Measurements from ENCODE around the gene RBM5.

The RBM5 gene

DNA sequence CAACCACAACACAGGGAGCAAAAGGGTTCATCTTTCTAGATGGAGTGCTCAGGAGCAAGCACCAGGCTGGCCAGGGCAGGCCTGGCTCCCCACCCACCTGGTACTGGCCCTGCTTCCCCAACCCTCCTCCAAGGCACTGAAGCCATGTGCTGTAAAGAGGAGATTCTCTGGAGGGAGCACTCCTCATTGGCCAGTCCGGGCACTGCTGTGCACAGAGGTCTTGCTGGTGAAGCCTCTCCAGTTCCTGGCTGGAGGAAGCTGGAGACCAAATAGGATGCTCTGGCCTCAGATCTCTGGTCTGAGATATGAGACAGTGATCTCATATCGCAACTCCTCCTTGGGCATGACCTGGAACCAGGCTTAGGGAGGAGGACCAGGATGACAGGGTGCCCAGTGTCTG is 58.7 kb downstream of the RBM5 start:
- no peak overlapping the region for H3K4me3 ChIP-seq (ENCODE audit: severe bottlenecking)
- TF ChIP-seq, protein P1, sequence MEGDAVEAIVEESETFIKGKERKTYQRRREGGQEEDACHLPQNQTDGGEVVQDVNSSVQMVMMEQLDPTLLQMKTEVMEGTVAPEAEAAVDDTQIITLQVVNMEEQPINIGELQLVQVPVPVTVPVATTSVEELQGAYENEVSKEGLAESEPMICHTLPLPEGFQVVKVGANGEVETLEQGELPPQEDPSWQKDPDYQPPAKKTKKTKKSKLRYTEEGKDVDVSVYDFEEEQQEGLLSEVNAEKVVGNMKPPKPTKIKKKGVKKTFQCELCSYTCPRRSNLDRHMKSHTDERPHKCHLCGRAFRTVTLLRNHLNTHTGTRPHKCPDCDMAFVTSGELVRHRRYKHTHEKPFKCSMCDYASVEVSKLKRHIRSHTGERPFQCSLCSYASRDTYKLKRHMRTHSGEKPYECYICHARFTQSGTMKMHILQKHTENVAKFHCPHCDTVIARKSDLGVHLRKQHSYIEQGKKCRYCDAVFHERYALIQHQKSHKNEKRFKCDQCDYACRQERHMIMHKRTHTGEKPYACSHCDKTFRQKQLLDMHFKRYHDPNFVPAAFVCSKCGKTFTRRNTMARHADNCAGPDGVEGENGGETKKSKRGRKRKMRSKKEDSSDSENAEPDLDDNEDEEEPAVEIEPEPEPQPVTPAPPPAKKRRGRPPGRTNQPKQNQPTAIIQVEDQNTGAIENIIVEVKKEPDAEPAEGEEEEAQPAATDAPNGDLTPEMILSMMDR (IDR thresholded peaks at IDR 0.05; ENCODE audit: poor library complexity, severe bottlenecking) = no peak
- H3K27ac ChIP-seq (ENCODE audit: poor library complexity, severe bottlenecking) = no peak overlapping the region
- DNase-seq (ENCODE audit: low spot score) = no peak
- no peaks in the 10 kb centered on the region for H3K9me3 ChIP-seq (ENCODE audit: severe bottlenecking)
- H3K4me1 ChIP-seq (ENCODE audit: insufficient read depth, poor library complexity, severe bottlenecking) = peaks cover 36% of the 10 kb centered on the region
- ATAC-seq (ENCODE audit: low read depth) = no peak
- H3K27me3 ChIP-seq (ENCODE audit: insufficient read depth, poor library complexity, severe bottlenecking) = no peaks in the 10 kb centered on the region
- no peaks in the 10 kb centered on the region for H3K36me3 ChIP-seq (ENCODE audit: low read depth)

DNA sequence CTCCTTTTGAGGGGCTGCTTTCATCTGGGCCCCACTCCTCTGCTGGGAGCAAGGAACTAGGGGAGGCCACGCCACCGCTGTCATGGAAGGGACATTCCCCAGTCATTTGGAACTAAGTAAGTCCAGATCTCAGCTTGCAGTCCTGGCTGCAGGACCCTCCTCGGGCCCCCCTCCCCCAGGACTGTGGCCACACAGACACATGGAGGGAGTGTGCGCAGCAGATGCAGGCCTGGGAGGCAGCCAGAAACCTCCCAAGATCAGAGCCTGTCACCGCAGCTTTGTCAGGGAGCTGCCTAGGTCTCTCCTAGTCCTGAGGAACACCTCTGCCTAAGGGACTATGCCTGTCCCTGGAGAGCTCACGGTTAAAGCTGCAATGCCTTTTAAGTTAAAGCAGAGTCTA is 59.1 kb downstream of the RBM5 start:
- ATAC-seq (ENCODE audit: low read depth) (no peak), DNase-seq (ENCODE audit: low spot score) (no peak)
- H3K27ac ChIP-seq (ENCODE audit: poor library complexity, severe bottlenecking) = no peak overlapping the region
- H3K27me3 ChIP-seq (ENCODE audit: insufficient read depth, poor library complexity, severe bottlenecking) = no peaks in the 10 kb centered on the region
- TF ChIP-seq, protein P1 (IDR thresholded peaks at IDR 0.05; ENCODE audit: poor library complexity, severe bottlenecking) = no peak
- peaks cover 37% of the 10 kb centered on the region for H3K4me1 ChIP-seq (ENCODE audit: insufficient read depth, poor library complexity, severe bottlenecking)
- no peaks in the 10 kb centered on the region for H3K36me3 ChIP-seq (ENCODE audit: low read depth)
- H3K9me3 ChIP-seq (ENCODE audit: severe bottlenecking) = no peaks in the 10 kb centered on the region
- H3K4me3 ChIP-seq (ENCODE audit: severe bottlenecking) = no peak overlapping the region

DNA sequence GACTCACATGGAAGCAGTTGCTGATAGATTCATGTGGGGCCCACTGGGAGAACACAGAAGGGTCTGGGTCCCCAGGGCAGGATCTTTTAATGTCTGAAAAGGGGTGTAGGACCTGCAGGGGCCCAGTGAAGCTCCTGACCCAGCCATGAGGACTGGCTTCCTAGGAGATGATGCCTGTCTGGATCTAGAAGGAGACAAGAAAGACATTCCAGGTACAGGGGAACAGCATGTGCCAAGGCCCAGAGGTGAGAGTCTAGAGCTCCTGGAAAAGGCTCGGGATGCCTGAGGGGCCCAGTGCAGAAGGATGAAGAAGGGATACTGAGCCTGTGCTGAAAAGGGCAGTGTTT is 61.7 kb downstream of the RBM5 start:
- DNase-seq (ENCODE audit: low spot score) (no peak), ATAC-seq (ENCODE audit: low read depth) (no peak)
- TF ChIP-seq, protein P1 (IDR thresholded peaks at IDR 0.05; ENCODE audit: poor library complexity, severe bottlenecking) = no peak
- Histone ChIP-seq H3K27me3 (ENCODE audit: insufficient read depth, poor library complexity, severe bottlenecking) (no peaks in the 10 kb centered on the region), H3K27ac (ENCODE audit: poor library complexity, severe bottlenecking) (peak overlapping the region; percentile 86), H3K4me3 (ENCODE audit: severe bottlenecking) (no peak overlapping the region), H3K9me3 (ENCODE audit: severe bottlenecking) (no peaks in the 10 kb centered on the region), H3K4me1 (ENCODE audit: insufficient read depth, poor library complexity, severe bottlenecking) (peaks cover 37% of the 10 kb centered on the region), H3K36me3 (ENCODE audit: low read depth) (no peaks in the 10 kb centered on the region)

DNA sequence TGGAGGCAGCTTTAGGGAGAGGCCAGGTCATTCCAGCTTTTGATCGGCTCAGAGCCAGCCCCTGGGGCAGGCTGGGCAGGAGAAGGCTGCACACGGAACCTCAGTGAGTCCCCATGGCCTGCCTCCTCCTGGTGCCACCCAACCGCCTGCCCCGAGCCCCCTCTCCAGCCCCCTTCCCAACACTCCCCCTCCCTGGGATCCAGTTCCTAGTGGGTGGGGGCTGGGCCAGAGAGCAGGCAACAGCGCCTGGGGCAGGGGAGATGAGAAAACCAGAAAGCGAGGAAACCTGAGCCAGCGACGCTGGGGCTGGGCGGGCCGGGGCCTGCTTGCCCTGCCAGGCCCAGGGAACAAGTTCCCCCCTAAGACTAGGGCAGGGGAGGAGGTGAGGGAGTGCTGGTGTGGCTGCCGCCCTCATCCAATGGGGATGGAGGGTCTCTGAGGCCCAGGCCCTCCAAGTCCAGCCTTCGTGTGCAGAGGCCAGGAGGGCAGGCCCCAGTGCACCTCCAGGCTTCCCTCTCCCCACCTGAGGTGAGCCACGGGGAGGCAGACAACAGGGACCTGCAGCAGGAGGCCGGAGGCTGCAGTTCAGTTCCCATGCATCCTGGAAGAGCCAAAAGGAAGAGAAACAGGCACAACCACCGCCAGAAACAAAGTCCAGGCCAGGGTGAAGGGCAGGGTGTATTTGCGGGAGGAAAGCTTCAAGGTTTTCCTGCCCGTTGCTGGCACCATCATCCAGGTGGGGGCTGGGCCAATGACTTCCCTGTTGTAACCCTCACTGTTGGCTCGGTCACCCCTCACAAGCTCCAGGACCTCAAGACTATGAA is 62.4 kb downstream of the RBM5 start:
- H3K36me3 ChIP-seq (ENCODE audit: low read depth) = no peaks in the 10 kb centered on the region
- no peaks in the 10 kb centered on the region for H3K27me3 ChIP-seq (ENCODE audit: insufficient read depth, poor library complexity, severe bottlenecking)
- TF ChIP-seq, protein P1 (IDR thresholded peaks at IDR 0.05; ENCODE audit: poor library complexity, severe bottlenecking) = no peak
- no peaks in the 10 kb centered on the region for H3K9me3 ChIP-seq (ENCODE audit: severe bottlenecking)
- H3K4me3 ChIP-seq (ENCODE audit: severe bottlenecking) = no peak overlapping the region
- peak overlapping the region; percentile 86 for H3K27ac ChIP-seq (ENCODE audit: poor library complexity, severe bottlenecking)
- H3K4me1 ChIP-seq (ENCODE audit: insufficient read depth, poor library complexity, severe bottlenecking) = peaks cover 37% of the 10 kb centered on the region
- ATAC-seq (ENCODE audit: low read depth) (peak; percentile 64), DNase-seq (ENCODE audit: low spot score) (peak; percentile 84)

DNA sequence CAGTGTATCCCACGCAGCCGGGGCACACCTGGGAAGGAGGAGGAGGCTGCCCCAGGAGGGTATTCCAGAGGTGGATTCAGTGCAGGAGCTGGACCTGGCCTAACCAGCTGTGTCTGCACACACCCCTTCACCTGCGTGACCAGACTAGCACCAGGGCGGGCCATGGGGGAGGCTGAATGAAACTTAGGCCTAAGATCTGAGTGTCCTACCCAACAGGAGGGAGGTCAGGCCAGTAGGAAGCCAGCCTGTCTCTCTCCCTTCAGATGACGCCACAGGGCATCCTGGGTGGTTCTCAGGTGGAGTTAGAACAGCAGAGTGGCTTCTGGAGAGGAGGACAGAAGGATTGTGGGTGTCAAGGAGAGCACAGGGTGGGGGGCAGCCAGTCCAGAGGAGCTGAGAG is 63.0 kb downstream of the RBM5 start:
- TF ChIP-seq, protein P1 (IDR thresholded peaks at IDR 0.05; ENCODE audit: poor library complexity, severe bottlenecking) = no peak
- ATAC-seq (ENCODE audit: low read depth) (peak; percentile 31), DNase-seq (ENCODE audit: low spot score) (no peak)
- H3K27ac ChIP-seq (ENCODE audit: poor library complexity, severe bottlenecking) = peak overlapping the region; percentile 86
- peaks cover 31% of the 10 kb centered on the region for H3K4me1 ChIP-seq (ENCODE audit: insufficient read depth, poor library complexity, severe bottlenecking)
- no peaks in the 10 kb centered on the region for H3K9me3 ChIP-seq (ENCODE audit: severe bottlenecking)
- H3K27me3 ChIP-seq (ENCODE audit: insufficient read depth, poor library complexity, severe bottlenecking) = no peaks in the 10 kb centered on the region
- no peaks in the 10 kb centered on the region for H3K36me3 ChIP-seq (ENCODE audit: low read depth)
- H3K4me3 ChIP-seq (ENCODE audit: severe bottlenecking) = no peak overlapping the region
